Measurements from ENCODE around the gene VPS13D.

DNA sequence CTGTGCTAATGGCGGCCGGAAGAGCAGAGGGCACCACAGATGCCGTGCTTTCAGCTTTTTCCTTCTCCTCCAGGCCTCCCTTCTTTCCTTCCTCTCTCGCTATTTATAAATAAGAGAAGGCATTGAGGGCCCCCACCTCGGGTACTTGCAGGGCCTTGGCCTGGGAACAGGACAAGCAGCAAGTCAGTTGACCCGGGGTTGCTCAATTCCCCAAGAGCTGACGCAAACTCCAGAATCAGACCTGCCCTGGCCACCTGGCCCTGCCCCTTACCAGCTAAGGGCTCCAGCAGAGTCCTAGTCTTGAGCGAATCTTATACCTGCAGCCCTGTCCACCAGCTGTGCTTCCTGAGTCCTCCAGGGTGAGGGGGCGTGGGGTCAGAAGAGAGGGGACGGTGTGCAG lies 49.5 kb upstream of the VPS13D start:
- TF ChIP-seq, protein P1, sequence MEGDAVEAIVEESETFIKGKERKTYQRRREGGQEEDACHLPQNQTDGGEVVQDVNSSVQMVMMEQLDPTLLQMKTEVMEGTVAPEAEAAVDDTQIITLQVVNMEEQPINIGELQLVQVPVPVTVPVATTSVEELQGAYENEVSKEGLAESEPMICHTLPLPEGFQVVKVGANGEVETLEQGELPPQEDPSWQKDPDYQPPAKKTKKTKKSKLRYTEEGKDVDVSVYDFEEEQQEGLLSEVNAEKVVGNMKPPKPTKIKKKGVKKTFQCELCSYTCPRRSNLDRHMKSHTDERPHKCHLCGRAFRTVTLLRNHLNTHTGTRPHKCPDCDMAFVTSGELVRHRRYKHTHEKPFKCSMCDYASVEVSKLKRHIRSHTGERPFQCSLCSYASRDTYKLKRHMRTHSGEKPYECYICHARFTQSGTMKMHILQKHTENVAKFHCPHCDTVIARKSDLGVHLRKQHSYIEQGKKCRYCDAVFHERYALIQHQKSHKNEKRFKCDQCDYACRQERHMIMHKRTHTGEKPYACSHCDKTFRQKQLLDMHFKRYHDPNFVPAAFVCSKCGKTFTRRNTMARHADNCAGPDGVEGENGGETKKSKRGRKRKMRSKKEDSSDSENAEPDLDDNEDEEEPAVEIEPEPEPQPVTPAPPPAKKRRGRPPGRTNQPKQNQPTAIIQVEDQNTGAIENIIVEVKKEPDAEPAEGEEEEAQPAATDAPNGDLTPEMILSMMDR (IDR thresholded peaks at IDR 0.05; ENCODE audit: borderline replicate concordance, extremely low read depth, low read length, poor library complexity, severe bottlenecking) = no peak
- TF ChIP-seq EZH2 (IDR thresholded peaks at IDR 0.05; ENCODE audit: borderline replicate concordance, low read depth, low read length, severe bottlenecking) = no peak
